ENCODE measurements around the gene TMEM91.

TMEM91 gene

DNA sequence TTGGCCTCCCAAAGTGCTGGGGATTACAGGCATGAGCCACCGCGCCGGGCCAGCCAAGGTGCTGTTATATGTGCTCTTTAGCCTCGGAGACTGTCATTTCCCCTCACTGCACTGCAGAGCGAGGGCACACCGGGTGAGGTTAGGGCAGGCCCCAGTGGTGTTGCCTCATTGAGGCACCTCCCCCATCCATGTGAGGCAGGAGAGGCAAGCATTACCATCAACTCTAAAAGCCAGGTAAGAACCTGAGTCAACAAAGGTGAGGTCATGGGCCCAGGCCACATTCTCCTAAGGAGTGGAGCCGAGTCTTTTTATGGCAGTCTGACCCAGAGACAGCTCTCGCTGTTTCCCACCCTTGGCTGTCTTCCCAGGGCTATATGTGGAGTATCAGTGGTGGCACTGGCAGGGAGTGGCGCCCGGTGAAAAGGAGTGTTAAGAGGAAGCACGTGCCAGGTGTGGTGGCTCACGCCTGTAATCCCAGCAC is 39.9 kb downstream of the TMEM91 start:
- no peak overlapping the region for H2AK5ac ChIP-seq (ENCODE audit: low read length)
- no peak overlapping the region for H3K18ac ChIP-seq (ENCODE audit: low read length)
- H3K36me3 ChIP-seq (ENCODE audit: control insufficient read depth, insufficient read depth, low read length): no peaks in the 10 kb centered on the region
- WGBS (ENCODE audit: extremely low coverage, insufficient coverage, low lambda C conversion rate): no CpG with 5 or more reads among the region's 12 CpGs
- H3K4me2 ChIP-seq (ENCODE audit: low read length): no peak overlapping the region
- H4K5ac ChIP-seq (ENCODE audit: low read length): no peak overlapping the region
- no peak overlapping the region for H4K8ac ChIP-seq (ENCODE audit: low read depth, low read length)
- no peaks in the 10 kb centered on the region for H3K79me2 ChIP-seq (ENCODE audit: control insufficient read depth, insufficient read depth, low read length)
- no peak overlapping the region for H2BK120ac ChIP-seq (ENCODE audit: low read depth, low read length)
- H2BK5ac ChIP-seq (ENCODE audit: low read length): no peak overlapping the region
- no peaks in the 10 kb centered on the region for H3K4me1 ChIP-seq (ENCODE audit: control insufficient read depth, low read depth, low read length)
- H3K4ac ChIP-seq (ENCODE audit: low read depth, low read length): no peak overlapping the region
- no peak overlapping the region for H3K56ac ChIP-seq (ENCODE audit: low read length)
- no peak overlapping the region for H3K9ac ChIP-seq (ENCODE audit: low read length)
- no peaks in the 10 kb centered on the region for H3K79me1 ChIP-seq (ENCODE audit: low read length)
- no peaks in the 10 kb centered on the region for H3K27me3 ChIP-seq (ENCODE audit: insufficient read depth, low read length, poor library complexity)
- no peak overlapping the region for H2BK15ac ChIP-seq (replicated peaks; ENCODE audit: low read depth)
- DNase-seq: no peak
- H3K4me3 ChIP-seq (ENCODE audit: low read length): no peak overlapping the region
- H3K23ac ChIP-seq (ENCODE audit: low read length): no peak overlapping the region
- no peak overlapping the region for H3K27ac ChIP-seq (ENCODE audit: low read depth, low read length)

DNA sequence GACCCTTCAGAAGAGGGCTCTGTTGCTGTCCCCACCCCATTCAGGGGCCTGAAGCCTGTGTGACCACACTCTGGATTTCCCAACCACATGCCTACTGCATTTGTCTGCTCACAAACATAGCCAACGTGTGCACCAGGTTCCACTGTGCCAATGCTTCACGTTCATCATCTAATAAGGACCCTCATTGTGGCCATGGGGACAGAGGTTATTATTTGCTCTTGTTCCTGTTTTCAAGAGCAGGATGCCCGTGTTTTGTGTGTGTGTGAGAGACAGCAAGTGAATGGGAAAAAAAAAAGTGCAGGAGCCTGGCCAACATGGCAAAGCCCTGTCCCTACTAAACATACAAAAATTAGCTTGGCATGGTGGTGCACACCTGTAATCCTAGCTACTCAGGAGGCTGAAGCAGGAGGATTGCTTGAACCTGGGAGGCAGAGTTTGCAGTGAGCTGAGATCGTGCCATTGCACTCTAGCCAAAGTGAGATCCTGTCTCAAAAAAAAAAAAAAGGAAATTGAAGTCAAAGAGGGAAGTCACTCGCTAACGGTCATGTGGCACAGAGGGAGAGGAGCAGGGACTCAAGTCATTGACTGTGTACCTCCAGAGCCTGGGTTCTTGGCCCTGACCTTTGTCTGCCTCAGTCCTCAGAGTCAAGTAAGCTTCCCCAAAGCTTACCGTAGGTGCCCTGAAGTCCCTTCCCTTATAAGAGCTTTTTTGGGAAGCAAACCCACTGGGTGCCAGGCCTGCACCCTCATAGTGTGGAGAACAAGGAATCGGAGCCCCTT is 44.0 kb downstream of the TMEM91 start:
- H3K23ac ChIP-seq (ENCODE audit: low read length): no peak overlapping the region
- DNase-seq: no peak
- no peak overlapping the region for H2BK5ac ChIP-seq (ENCODE audit: low read length)
- no peak overlapping the region for H3K27ac ChIP-seq (ENCODE audit: low read depth, low read length)
- H2BK15ac ChIP-seq (replicated peaks; ENCODE audit: low read depth): no peak overlapping the region
- no peaks in the 10 kb centered on the region for H3K27me3 ChIP-seq (ENCODE audit: insufficient read depth, low read length, poor library complexity)
- H3K4me2 ChIP-seq (ENCODE audit: low read length): no peak overlapping the region
- H4K5ac ChIP-seq (ENCODE audit: low read length): no peak overlapping the region
- H3K79me2 ChIP-seq (ENCODE audit: control insufficient read depth, insufficient read depth, low read length): no peaks in the 10 kb centered on the region
- H3K4ac ChIP-seq (ENCODE audit: low read depth, low read length): no peak overlapping the region
- WGBS (ENCODE audit: extremely low coverage, insufficient coverage, low lambda C conversion rate): no CpG with 5 or more reads among the region's 8 CpGs
- H2AK5ac ChIP-seq (ENCODE audit: low read length): no peak overlapping the region
- H3K79me1 ChIP-seq (ENCODE audit: low read length): no peaks in the 10 kb centered on the region
- no peak overlapping the region for H4K8ac ChIP-seq (ENCODE audit: low read depth, low read length)
- no peaks in the 10 kb centered on the region for H3K4me1 ChIP-seq (ENCODE audit: control insufficient read depth, low read depth, low read length)
- no peak overlapping the region for H3K9ac ChIP-seq (ENCODE audit: low read length)
- H3K18ac ChIP-seq (ENCODE audit: low read length): no peak overlapping the region
- H3K36me3 ChIP-seq (ENCODE audit: control insufficient read depth, insufficient read depth, low read length): no peaks in the 10 kb centered on the region
- H3K4me3 ChIP-seq (ENCODE audit: low read length): no peak overlapping the region
- H3K56ac ChIP-seq (ENCODE audit: low read length): no peak overlapping the region
- H2BK120ac ChIP-seq (ENCODE audit: low read depth, low read length): no peak overlapping the region

DNA sequence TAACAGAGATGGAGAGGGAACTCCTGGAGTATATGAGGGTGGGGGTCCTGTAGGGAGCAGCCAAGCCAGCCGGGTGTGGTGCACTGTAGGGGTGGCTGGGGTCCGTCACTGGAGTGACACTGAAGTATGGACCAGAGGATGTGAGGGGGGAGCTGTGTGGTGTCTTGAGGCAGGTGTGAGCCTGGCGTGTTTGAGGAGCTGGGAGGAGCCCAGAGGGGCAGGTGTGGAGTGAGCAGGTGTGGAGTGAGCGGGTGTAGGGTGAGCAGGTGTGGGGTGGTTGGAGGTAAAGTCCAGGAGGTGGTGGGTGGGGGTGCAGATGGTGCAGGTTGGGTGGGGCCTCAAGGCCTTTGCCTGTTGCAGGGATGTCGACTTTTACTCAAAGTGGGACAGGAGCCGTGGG is 45.0 kb downstream of the TMEM91 start:
- no peaks in the 10 kb centered on the region for H3K4me1 ChIP-seq (ENCODE audit: control insufficient read depth, low read depth, low read length)
- no peaks in the 10 kb centered on the region for H3K27me3 ChIP-seq (ENCODE audit: insufficient read depth, low read length, poor library complexity)
- no peak overlapping the region for H2BK120ac ChIP-seq (ENCODE audit: low read depth, low read length)
- no peak overlapping the region for H3K18ac ChIP-seq (ENCODE audit: low read length)
- no peak overlapping the region for H3K23ac ChIP-seq (ENCODE audit: low read length)
- H3K56ac ChIP-seq (ENCODE audit: low read length): no peak overlapping the region
- no peak overlapping the region for H2BK5ac ChIP-seq (ENCODE audit: low read length)
- no peaks in the 10 kb centered on the region for H3K36me3 ChIP-seq (ENCODE audit: control insufficient read depth, insufficient read depth, low read length)
- H4K8ac ChIP-seq (ENCODE audit: low read depth, low read length): no peak overlapping the region
- peaks cover 4% of the 10 kb centered on the region for H3K79me1 ChIP-seq (ENCODE audit: low read length)
- H3K9ac ChIP-seq (ENCODE audit: low read length): no peak overlapping the region
- WGBS (ENCODE audit: extremely low coverage, insufficient coverage, low lambda C conversion rate): no CpG with 5 or more reads among the region's 6 CpGs
- H3K4me3 ChIP-seq (ENCODE audit: low read length): no peak overlapping the region
- no peak overlapping the region for H2BK15ac ChIP-seq (replicated peaks; ENCODE audit: low read depth)
- no peak overlapping the region for H3K27ac ChIP-seq (ENCODE audit: low read depth, low read length)
- no peak overlapping the region for H4K5ac ChIP-seq (ENCODE audit: low read length)
- H2AK5ac ChIP-seq (ENCODE audit: low read length): no peak overlapping the region
- H3K79me2 ChIP-seq (ENCODE audit: control insufficient read depth, insufficient read depth, low read length): no peaks in the 10 kb centered on the region
- no peak overlapping the region for H3K4me2 ChIP-seq (ENCODE audit: low read length)
- DNase-seq: no peak
- no peak overlapping the region for H3K4ac ChIP-seq (ENCODE audit: low read depth, low read length)

DNA sequence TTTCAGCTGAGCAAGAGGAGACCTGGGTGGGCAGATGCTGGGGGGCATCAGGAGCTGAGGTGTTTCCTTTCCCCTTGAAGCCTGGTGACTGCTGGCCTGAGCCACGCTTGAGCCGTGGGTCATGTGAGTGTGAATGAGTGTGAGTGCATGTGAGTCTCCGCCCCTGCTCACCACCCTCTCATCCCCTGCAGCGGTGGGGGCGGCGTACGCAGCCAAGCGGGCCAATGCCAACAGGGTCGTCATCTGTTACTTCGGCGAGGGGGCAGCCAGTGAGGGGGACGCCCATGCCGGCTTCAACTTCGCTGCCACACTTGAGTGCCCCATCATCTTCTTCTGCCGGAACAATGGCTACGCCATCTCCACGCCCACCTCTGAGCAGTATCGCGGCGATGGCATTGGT is 45.6 kb downstream of the TMEM91 start:
- H3K4me2 ChIP-seq (ENCODE audit: low read length): no peak overlapping the region
- H2BK120ac ChIP-seq (ENCODE audit: low read depth, low read length): no peak overlapping the region
- H4K5ac ChIP-seq (ENCODE audit: low read length): no peak overlapping the region
- H2BK5ac ChIP-seq (ENCODE audit: low read length): no peak overlapping the region
- no peak overlapping the region for H3K56ac ChIP-seq (ENCODE audit: low read length)
- no peaks in the 10 kb centered on the region for H3K4me1 ChIP-seq (ENCODE audit: control insufficient read depth, low read depth, low read length)
- H3K23ac ChIP-seq (ENCODE audit: low read length): no peak overlapping the region
- no peak overlapping the region for H3K4ac ChIP-seq (ENCODE audit: low read depth, low read length)
- WGBS (ENCODE audit: extremely low coverage, insufficient coverage, low lambda C conversion rate): no CpG with 5 or more reads among the region's 20 CpGs
- no peak overlapping the region for H3K18ac ChIP-seq (ENCODE audit: low read length)
- H3K9ac ChIP-seq (ENCODE audit: low read length): no peak overlapping the region
- no peak overlapping the region for H2AK5ac ChIP-seq (ENCODE audit: low read length)
- no peak overlapping the region for H2BK15ac ChIP-seq (replicated peaks; ENCODE audit: low read depth)
- H3K79me1 ChIP-seq (ENCODE audit: low read length): peaks cover 4% of the 10 kb centered on the region
- no peak overlapping the region for H3K4me3 ChIP-seq (ENCODE audit: low read length)
- no peak for DNase-seq
- no peak overlapping the region for H3K27ac ChIP-seq (ENCODE audit: low read depth, low read length)
- H4K8ac ChIP-seq (ENCODE audit: low read depth, low read length): no peak overlapping the region
- no peaks in the 10 kb centered on the region for H3K79me2 ChIP-seq (ENCODE audit: control insufficient read depth, insufficient read depth, low read length)
- H3K36me3 ChIP-seq (ENCODE audit: control insufficient read depth, insufficient read depth, low read length): no peaks in the 10 kb centered on the region
- H3K27me3 ChIP-seq (ENCODE audit: insufficient read depth, low read length, poor library complexity): no peaks in the 10 kb centered on the region

DNA sequence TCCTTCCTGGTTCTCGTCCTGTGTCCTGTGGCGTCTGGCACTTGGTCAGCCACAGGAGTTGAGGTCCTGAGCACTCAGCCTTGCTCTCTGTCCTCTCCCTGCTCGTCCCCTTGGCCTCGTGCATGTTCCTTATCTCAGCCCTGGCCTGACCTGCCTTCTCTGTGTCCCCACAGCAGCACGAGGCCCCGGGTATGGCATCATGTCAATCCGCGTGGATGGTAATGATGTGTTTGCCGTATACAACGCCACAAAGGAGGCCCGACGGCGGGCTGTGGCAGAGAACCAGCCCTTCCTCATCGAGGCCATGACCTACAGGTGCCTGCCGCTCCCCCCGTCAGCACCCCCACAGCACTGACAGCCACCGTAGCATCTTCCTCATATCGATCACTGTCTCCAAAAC is 46.1 kb downstream of the TMEM91 start:
- Histone ChIP-seq H3K27me3 (ENCODE audit: insufficient read depth, low read length, poor library complexity) (no peaks in the 10 kb centered on the region), H3K18ac (ENCODE audit: low read length) (no peak overlapping the region), H4K8ac (ENCODE audit: low read depth, low read length) (no peak overlapping the region), H3K9ac (ENCODE audit: low read length) (no peak overlapping the region), H3K4me1 (ENCODE audit: control insufficient read depth, low read depth, low read length) (no peaks in the 10 kb centered on the region), H2BK15ac (replicated peaks; ENCODE audit: low read depth) (no peak overlapping the region), H4K5ac (ENCODE audit: low read length) (no peak overlapping the region), H2BK120ac (ENCODE audit: low read depth, low read length) (no peak overlapping the region), H2AK5ac (ENCODE audit: low read length) (no peak overlapping the region), H3K4me2 (ENCODE audit: low read length) (no peak overlapping the region), H3K23ac (ENCODE audit: low read length) (no peak overlapping the region), H3K4me3 (ENCODE audit: low read length) (no peak overlapping the region), H3K4ac (ENCODE audit: low read depth, low read length) (no peak overlapping the region), H3K79me1 (ENCODE audit: low read length) (peaks cover 4% of the 10 kb centered on the region), H2BK5ac (ENCODE audit: low read length) (no peak overlapping the region), H3K79me2 (ENCODE audit: control insufficient read depth, insufficient read depth, low read length) (no peaks in the 10 kb centered on the region), H3K56ac (ENCODE audit: low read length) (no peak overlapping the region), H3K36me3 (ENCODE audit: control insufficient read depth, insufficient read depth, low read length) (no peaks in the 10 kb centered on the region), H3K27ac (ENCODE audit: low read depth, low read length) (no peak overlapping the region)
- WGBS (ENCODE audit: extremely low coverage, insufficient coverage, low lambda C conversion rate): no CpG with 5 or more reads among the region's 18 CpGs
- no peak for DNase-seq

- H3K36me3 ChIP-seq (ENCODE audit: control insufficient read depth, insufficient read depth, low read length): no peaks in the 10 kb centered on the region
- H2AK5ac ChIP-seq (ENCODE audit: low read length): no peak overlapping the region
- peaks cover 4% of the 10 kb centered on the region for H3K79me1 ChIP-seq (ENCODE audit: low read length)
- no peaks in the 10 kb centered on the region for H3K27me3 ChIP-seq (ENCODE audit: insufficient read depth, low read length, poor library complexity)
- WGBS (ENCODE audit: extremely low coverage, insufficient coverage, low lambda C conversion rate): no CpG with 5 or more reads among the region's 12 CpGs
- H3K4me2 ChIP-seq (ENCODE audit: low read length): no peak overlapping the region
- H3K4me1 ChIP-seq (ENCODE audit: control insufficient read depth, low read depth, low read length): no peaks in the 10 kb centered on the region
- no peak overlapping the region for H4K5ac ChIP-seq (ENCODE audit: low read length)
- H3K56ac ChIP-seq (ENCODE audit: low read length): no peak overlapping the region
- H3K23ac ChIP-seq (ENCODE audit: low read length): no peak overlapping the region
- H3K4me3 ChIP-seq (ENCODE audit: low read length): no peak overlapping the region
- no peak overlapping the region for H2BK15ac ChIP-seq (replicated peaks; ENCODE audit: low read depth)
- H3K27ac ChIP-seq (ENCODE audit: low read depth, low read length): no peak overlapping the region
- no peak overlapping the region for H2BK120ac ChIP-seq (ENCODE audit: low read depth, low read length)
- DNase-seq: no peak
- H4K8ac ChIP-seq (ENCODE audit: low read depth, low read length): no peak overlapping the region
- no peak overlapping the region for H3K9ac ChIP-seq (ENCODE audit: low read length)
- H3K79me2 ChIP-seq (ENCODE audit: control insufficient read depth, insufficient read depth, low read length): no peaks in the 10 kb centered on the region
- H2BK5ac ChIP-seq (ENCODE audit: low read length): no peak overlapping the region
- H3K18ac ChIP-seq (ENCODE audit: low read length): no peak overlapping the region
- H3K4ac ChIP-seq (ENCODE audit: low read depth, low read length): no peak overlapping the region
These were observed 46.6 kb downstream of the TMEM91 start for GRCh38 chr19:41422955-41423354.

Measured in mesendoderm (in vitro differentiated cells).